H1 (cell line): ENCODE measurements around the gene C6orf120. TPM values are rescaled to one million over a fixed set of nuclear protein-coding genes. Genes with fewer than 3 reads are reported as not detected.

Experiments used
- ASH2L ChIP-seq: fragments of 200-600, 300-600 bp; sonication (generic); IDR thresholded peaks from one replicate; pipeline ENCODE4 v1.7.1; 2017; ENCODE audit warnings: low read length
- KDM4A ChIP-seq: IDR thresholded peaks from one replicate; pipeline ENCODE4 v1.7.1; 2012; ENCODE audit warnings: low read depth, mild to moderate bottlenecking, moderate library complexity, low read length, inconsistent platforms; ENCODE audit not compliant: severe bottlenecking
- RBBP5 ChIP-seq: IDR thresholded peaks from 2 replicates; pipeline ENCODE4 v1.7.1; 2012; ENCODE audit warnings: low read depth, mild to moderate bottlenecking, inconsistent platforms, low read length, moderate library complexity, borderline replicate concordance
- RFX5 ChIP-seq: IDR thresholded peaks from 2 replicates; pipeline ENCODE4 v1.6.1; 2011; ENCODE audit warnings: low read depth, low read length, improper control_type of control experiment, borderline replicate concordance
- SIX5 ChIP-seq: IDR thresholded peaks from 2 replicates; pipeline ENCODE4 v1.6.1; 2011; ENCODE audit warnings: mild to moderate bottlenecking, low read depth, low read length
- TAF1 ChIP-seq: IDR thresholded peaks from 2 replicates; pipeline ENCODE4 v1.6.1; 2011; ENCODE audit warnings: mild to moderate bottlenecking, low read depth, low read length
- polyA plus RNA-seq, 7 experiments: library from polyadenylated mRNA; depleted of rRNA in 3 of 7; stranded (reverse) in 5 of 7; unstranded in 2 of 7; fragments of >200 nt in 5 of 7; fragments of 200-250 nt in 2 of 7; gene quantifications; 1 replicate in 5 of 7; 2 replicates in 1 of 7; 4 replicates in 1 of 7; pipeline versions ENCODE4 v1.2.1 to v1.2.3, GENCODE V29; 2011 to 2013; ENCODE audit warnings: missing spikeins in 2 of 7, mixed read lengths in 2 of 7
- total RNA-seq: library from RNA; stranded (reverse); fragmentation: NEBNext Ultra II Directional; extraction: Animal tissue kit (Norgen Biotek cat#: 25700); gene quantifications from 2 replicates; pipeline ENCODE4 v1.2.1, GENCODE V29; 2021

Gene C6orf120
- total and polyA plus RNA-seq, 2 of the 8 experiments (the other 6 are each of a cell fraction or from before 2014, with no cell fraction given) = 16.2 to 30.6 TPM

DNA sequence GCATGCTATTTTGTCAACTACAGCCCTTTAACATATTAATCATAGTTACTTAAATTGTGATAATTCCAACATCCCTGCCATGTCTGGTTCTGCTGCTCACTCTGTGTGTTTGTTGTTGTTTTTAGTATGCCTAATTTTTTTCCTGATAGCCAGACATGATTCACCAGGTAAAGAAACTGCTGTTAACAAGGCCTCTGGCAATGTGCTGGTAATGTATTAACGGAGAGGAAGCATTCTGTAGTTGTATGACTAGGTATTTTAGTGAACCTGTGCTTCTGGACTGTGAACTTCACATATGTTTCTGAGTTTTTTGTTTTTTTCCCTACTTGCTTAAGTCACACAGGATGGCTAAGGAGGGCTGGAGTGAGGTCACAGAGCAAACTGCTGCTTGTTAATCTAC, 44.6 kb downstream of the C6orf120 start (continued):
- TF ChIP-seq KDM4A (no peak), RBBP5 (no peak), RFX5 (no peak), SIX5 (no peak), TAF1 (no peak), ASH2L (no peak)
